SJSA1 (cell line): ENCODE measurements around the gene GAB4. TPM values are rescaled to one million over a fixed set of nuclear protein-coding genes. Genes with fewer than 3 reads are reported as not detected.
"Not testable (repeated sequence)": the region's sequence is repeated elsewhere in the genome, so short reads cannot be mapped to it uniquely, and the experiment has no call there.

Source experiments
- DNase-seq, 2 experiments: peaks; one replicate each; pipeline ENCODE4 v3.0.0-alpha.2; 2015 to 2020; ENCODE audit warnings: low spot score in 2 of 2, low read depth in 1 of 2
- H3K27ac ChIP-seq: fragments of 250-450 bp; sonication (Bioruptor Pico); 2 replicates; pipeline ENCODE4 v1.5.1; 2020; ENCODE audit warnings: mild to moderate bottlenecking, moderate library complexity
- H3K27me3 ChIP-seq: fragments of 250-450 bp; sonication (Bioruptor Pico); replicated peaks from 2 replicates; pipeline ENCODE4 v1.5.1; 2020; ENCODE audit warnings: mild to moderate bottlenecking, moderate library complexity
- H3K36me3 ChIP-seq: fragments of 250-450 bp; sonication (Bioruptor Pico); 2 replicates; pipeline ENCODE4 v1.5.1; 2020; ENCODE audit warnings: mild to moderate bottlenecking
- H3K4me1 ChIP-seq: fragments of 250-450 bp; sonication (Bioruptor Pico); replicated peaks from 2 replicates; pipeline ENCODE4 v1.6.1; 2021; ENCODE audit warnings: mild to moderate bottlenecking
- H3K4me3 ChIP-seq: fragments of 250-450 bp; sonication (Bioruptor Pico); 2 replicates; pipeline ENCODE4 v1.5.1; 2020; ENCODE audit warnings: mild to moderate bottlenecking
- H3K9me3 ChIP-seq: fragments of 250-450 bp; sonication (Bioruptor Pico); replicated peaks from 2 replicates; pipeline ENCODE4 v1.5.1; 2020; ENCODE audit warnings: mild to moderate bottlenecking
- total RNA-seq: library from RNA; depleted of rRNA; stranded (reverse); fragments of >200 nt; shearing (Covaris generic); gene quantifications from 2 replicates; pipeline ENCODE4 v1.2.3, GENCODE V29; 2014; rRNA removed

The GAB4 gene
- total RNA-seq, 1 experiment from 2014 or later, result not detected

- Histone ChIP-seq H3K4me1 (no peaks in the 10 kb centered on the region), H3K27ac (no peak overlapping the region), H3K9me3 (no peaks in the 10 kb centered on the region), H3K27me3 (no peaks in the 10 kb centered on the region), H3K4me3 (no peak overlapping the region), H3K36me3 (no peaks in the 10 kb centered on the region)
- DNase-seq, result no peak
Measured at GRCh38 chr22:16933291-16934282, 74.4 kb downstream of the GAB4 start.

GRCh38 chr22:16932577-16932976, 75.4 kb downstream of the GAB4 start:
- Histone ChIP-seq H3K27ac (no peak overlapping the region), H3K36me3 (no peaks in the 10 kb centered on the region), H3K27me3 (no peaks in the 10 kb centered on the region), H3K4me3 (no peak overlapping the region), H3K4me1 (no peaks in the 10 kb centered on the region), H3K9me3 (no peaks in the 10 kb centered on the region)
- no peak for DNase-seq

- DNase-seq, result no peak
- H3K27ac ChIP-seq, result no peak overlapping the region
- H3K27me3 ChIP-seq, result 0 out of 2 replicates have a peak, but pooled peaks cover 4% of the 10 kb centered on the region
- H3K4me1 ChIP-seq, result no peaks in the 10 kb centered on the region
- H3K4me3 ChIP-seq, result no peak overlapping the region
- H3K36me3 ChIP-seq, result no peaks in the 10 kb centered on the region
- no peaks in the 10 kb centered on the region for H3K9me3 ChIP-seq
Measured at GRCh38 chr22:16925407-16925966, 82.5 kb downstream of the GAB4 start.

- DNase-seq, result no peak
- Histone ChIP-seq H3K27ac (no peak overlapping the region), H3K9me3 (no peaks in the 10 kb centered on the region), H3K4me3 (no peak overlapping the region), H3K27me3 (0 out of 2 replicates have a peak, but pooled peaks cover 4% of the 10 kb centered on the region), H3K4me1 (no peaks in the 10 kb centered on the region), H3K36me3 (no peaks in the 10 kb centered on the region)
Measured at GRCh38 chr22:16922706-16923105, 85.3 kb downstream of the GAB4 start.

- Histone ChIP-seq H3K36me3 (no peaks in the 10 kb centered on the region), H3K4me1 (no peaks in the 10 kb centered on the region), H3K9me3 (no peaks in the 10 kb centered on the region), H3K4me3 (no peak overlapping the region), H3K27me3 (0 out of 2 replicates have a peak, but pooled peaks cover 4% of the 10 kb centered on the region), H3K27ac (no peak overlapping the region)
- DNase-seq, result no peak
Measured at GRCh38 chr22:16922076-16922475, 85.9 kb downstream of the GAB4 start.

- no peaks in the 10 kb centered on the region for H3K4me1 ChIP-seq
- peak; percentile 14 to 55 for DNase-seq
- no peak overlapping the region for H3K27ac ChIP-seq
Measured at GRCh38 chr22:16917144-16918003, 90.6 kb downstream of the GAB4 start.

GRCh38 chr22:16915701-16916100, 92.3 kb downstream of the GAB4 start:
- H3K27ac ChIP-seq, result no peak overlapping the region
- H3K4me3 ChIP-seq, result no peak overlapping the region
- H3K27me3 ChIP-seq, result 0 out of 2 replicates have a peak, but pooled peaks cover 2% of the 10 kb centered on the region
- H3K36me3 ChIP-seq, result no peaks in the 10 kb centered on the region
- no peak for DNase-seq
- no peaks in the 10 kb centered on the region for H3K9me3 ChIP-seq
- H3K4me1 ChIP-seq, result no peaks in the 10 kb centered on the region

More at GRCh38 chr22:16917144-16918003, 90.6 kb downstream of the GAB4 start:
- Histone ChIP-seq H3K4me3 (no peak overlapping the region), H3K27me3 (0 out of 2 replicates have a peak, but pooled peaks cover 4% of the 10 kb centered on the region), H3K36me3 (no peaks in the 10 kb centered on the region), H3K9me3 (no peaks in the 10 kb centered on the region)

- H3K4me3 ChIP-seq, H3K4me1 ChIP-seq: not testable (repeated sequence)
Measured at GRCh38 chr22:16914911-16915310, 93.1 kb downstream of the GAB4 start.

GRCh38 chr22:16914006-16914405, 94.0 kb downstream of the GAB4 start:
- no peak for DNase-seq
- Histone ChIP-seq H3K9me3 (no peaks in the 10 kb centered on the region), H3K36me3 (no peaks in the 10 kb centered on the region), H3K27ac (no peak overlapping the region), H3K4me3 (no peak overlapping the region), H3K4me1 (no peaks in the 10 kb centered on the region), H3K27me3 (no peaks in the 10 kb centered on the region)

More at GRCh38 chr22:16914911-16915310, 93.1 kb downstream of the GAB4 start:
- H3K27ac ChIP-seq, DNase-seq, H3K36me3 ChIP-seq, H3K9me3 ChIP-seq, H3K27me3 ChIP-seq: not testable (repeated sequence)

- Histone ChIP-seq H3K36me3 (no peaks in the 10 kb centered on the region), H3K9me3 (no peaks in the 10 kb centered on the region), H3K4me1 (no peaks in the 10 kb centered on the region), H3K27me3 (no peaks in the 10 kb centered on the region), H3K4me3 (no peak overlapping the region), H3K27ac (no peak overlapping the region)
- no peak for DNase-seq
Measured at GRCh38 chr22:16912281-16912680, 95.7 kb downstream of the GAB4 start.

Other genes with a start within 250 kb of the GAB4 start
- gene XKR3, start 182.8 kb downstream of the GAB4 start, total RNA-seq, result not detected in 2 replicates
- gene IL17RA, start 76.8 kb upstream of the GAB4 start, total RNA-seq, result 10.7 and 14.6 TPM in 2 replicates
- 0.03 and 0.05 TPM in 2 replicates for gene TMEM121B, start 113.1 kb upstream of the GAB4 start, total RNA-seq
- 31.1 and 40.6 TPM in 2 replicates for gene HDHD5, start 151.1 kb upstream of the GAB4 start, total RNA-seq
- gene ADA2, start 211.2 kb upstream of the GAB4 start, total RNA-seq, result not detected in 2 replicates